HL-60 (cell line): ENCODE measurements around the gene GOLIM4.

ENCODE experiments used
- DNase-seq, 2 experiments: peaks; one replicate each; pipeline ENCODE4 v3.0.0-alpha.2; 2010 to 2020; ENCODE audit warnings: low read depth in 1 of 2, low spot score in 1 of 2
- H3K27ac ChIP-seq: fragments of 250-450 bp; sonication (Bioruptor Pico); replicated peaks from 2 replicates; pipeline ENCODE4 v1.5.1; 2020; ENCODE audit warnings: mild to moderate bottlenecking, moderate library complexity
- H3K27me3 ChIP-seq: fragments of 250-450 bp; sonication (Bioruptor Pico); 2 replicates; pipeline ENCODE4 v1.5.1; 2021; ENCODE audit warnings: mild to moderate bottlenecking, moderate library complexity; ENCODE audit not compliant: insufficient read depth, poor library complexity, severe bottlenecking
- H3K4me3 ChIP-seq: replicated peaks from 2 replicates; pipeline ENCODE4 v1.5.1; 2011; ENCODE audit warnings: mild to moderate bottlenecking, control low read depth, low read length; ENCODE audit not compliant: insufficient read depth
- GABPA ChIP-seq: IDR thresholded peaks from 2 replicates; pipeline ENCODE4 v1.6.1; 2012; ENCODE audit warnings: low read depth
- POLR2AphosphoS5 ChIP-seq: IDR thresholded peaks from 2 replicates; pipeline ENCODE4 v1.6.1; 2012; ENCODE audit warnings: low read depth
- SPI1 ChIP-seq: IDR thresholded peaks from 2 replicates; pipeline ENCODE4 v1.6.1; 2012; ENCODE audit warnings: low read depth, mild to moderate bottlenecking, borderline replicate concordance
- TF ChIP-seq, protein P1 (sequence below): IDR thresholded peaks from one replicate; pipeline ENCODE4 v1.5.1; 2011; ENCODE audit warnings: low read length, control low read depth, inconsistent platforms; ENCODE audit not compliant: insufficient read depth
- TF ChIP-seq, protein P2 (sequence below): IDR thresholded peaks from 2 replicates; pipeline ENCODE4 v1.6.1; 2012; ENCODE audit warnings: low read depth; ENCODE audit not compliant: insufficient replicate concordance

GOLIM4 gene

DNA sequence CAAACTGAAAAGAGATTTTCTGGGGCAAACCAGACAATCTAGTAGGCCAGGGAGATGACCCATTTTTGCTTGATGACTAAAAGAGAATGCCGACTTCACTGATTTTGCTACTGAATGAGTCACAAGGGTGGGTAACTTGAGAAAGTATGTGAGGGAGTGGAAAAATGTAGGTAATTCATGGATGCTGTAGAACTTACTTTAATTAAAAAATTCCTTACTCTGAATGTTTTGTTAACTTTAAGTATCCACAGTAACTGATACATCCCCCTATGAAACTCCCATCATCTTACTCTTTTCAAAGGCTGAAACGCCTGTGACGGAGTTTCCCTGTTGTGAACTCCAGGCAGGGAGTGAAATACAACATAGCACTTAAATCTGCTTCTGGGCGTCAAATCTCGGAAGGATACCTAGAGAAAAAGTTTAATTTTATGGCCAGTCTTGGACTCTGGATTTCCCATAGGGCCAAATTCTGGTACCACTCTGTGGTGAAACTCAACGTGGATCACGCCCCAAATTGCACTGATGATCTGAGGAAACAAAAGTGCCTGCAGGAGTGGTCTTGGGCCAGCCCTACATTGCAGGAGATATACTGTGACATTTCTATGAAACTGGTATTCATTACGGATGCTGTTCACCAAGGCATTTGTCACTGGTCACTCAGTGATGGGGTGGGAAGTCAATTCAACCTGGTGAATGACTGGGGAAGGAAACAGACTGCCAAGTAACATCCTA, 24.0 kb downstream of the GOLIM4 start:
- Histone ChIP-seq H3K27ac (no peak overlapping the region), H3K4me3 (no peak overlapping the region), H3K27me3 (no peaks in the 10 kb centered on the region)
- no peak for DNase-seq
- no peak for TF ChIP-seq SPI1
- no peak for TF ChIP-seq GABPA
- no peak for TF ChIP-seq POLR2AphosphoS5
- TF ChIP-seq, protein P1, sequence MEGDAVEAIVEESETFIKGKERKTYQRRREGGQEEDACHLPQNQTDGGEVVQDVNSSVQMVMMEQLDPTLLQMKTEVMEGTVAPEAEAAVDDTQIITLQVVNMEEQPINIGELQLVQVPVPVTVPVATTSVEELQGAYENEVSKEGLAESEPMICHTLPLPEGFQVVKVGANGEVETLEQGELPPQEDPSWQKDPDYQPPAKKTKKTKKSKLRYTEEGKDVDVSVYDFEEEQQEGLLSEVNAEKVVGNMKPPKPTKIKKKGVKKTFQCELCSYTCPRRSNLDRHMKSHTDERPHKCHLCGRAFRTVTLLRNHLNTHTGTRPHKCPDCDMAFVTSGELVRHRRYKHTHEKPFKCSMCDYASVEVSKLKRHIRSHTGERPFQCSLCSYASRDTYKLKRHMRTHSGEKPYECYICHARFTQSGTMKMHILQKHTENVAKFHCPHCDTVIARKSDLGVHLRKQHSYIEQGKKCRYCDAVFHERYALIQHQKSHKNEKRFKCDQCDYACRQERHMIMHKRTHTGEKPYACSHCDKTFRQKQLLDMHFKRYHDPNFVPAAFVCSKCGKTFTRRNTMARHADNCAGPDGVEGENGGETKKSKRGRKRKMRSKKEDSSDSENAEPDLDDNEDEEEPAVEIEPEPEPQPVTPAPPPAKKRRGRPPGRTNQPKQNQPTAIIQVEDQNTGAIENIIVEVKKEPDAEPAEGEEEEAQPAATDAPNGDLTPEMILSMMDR: no peak
- TF ChIP-seq, protein P2, sequence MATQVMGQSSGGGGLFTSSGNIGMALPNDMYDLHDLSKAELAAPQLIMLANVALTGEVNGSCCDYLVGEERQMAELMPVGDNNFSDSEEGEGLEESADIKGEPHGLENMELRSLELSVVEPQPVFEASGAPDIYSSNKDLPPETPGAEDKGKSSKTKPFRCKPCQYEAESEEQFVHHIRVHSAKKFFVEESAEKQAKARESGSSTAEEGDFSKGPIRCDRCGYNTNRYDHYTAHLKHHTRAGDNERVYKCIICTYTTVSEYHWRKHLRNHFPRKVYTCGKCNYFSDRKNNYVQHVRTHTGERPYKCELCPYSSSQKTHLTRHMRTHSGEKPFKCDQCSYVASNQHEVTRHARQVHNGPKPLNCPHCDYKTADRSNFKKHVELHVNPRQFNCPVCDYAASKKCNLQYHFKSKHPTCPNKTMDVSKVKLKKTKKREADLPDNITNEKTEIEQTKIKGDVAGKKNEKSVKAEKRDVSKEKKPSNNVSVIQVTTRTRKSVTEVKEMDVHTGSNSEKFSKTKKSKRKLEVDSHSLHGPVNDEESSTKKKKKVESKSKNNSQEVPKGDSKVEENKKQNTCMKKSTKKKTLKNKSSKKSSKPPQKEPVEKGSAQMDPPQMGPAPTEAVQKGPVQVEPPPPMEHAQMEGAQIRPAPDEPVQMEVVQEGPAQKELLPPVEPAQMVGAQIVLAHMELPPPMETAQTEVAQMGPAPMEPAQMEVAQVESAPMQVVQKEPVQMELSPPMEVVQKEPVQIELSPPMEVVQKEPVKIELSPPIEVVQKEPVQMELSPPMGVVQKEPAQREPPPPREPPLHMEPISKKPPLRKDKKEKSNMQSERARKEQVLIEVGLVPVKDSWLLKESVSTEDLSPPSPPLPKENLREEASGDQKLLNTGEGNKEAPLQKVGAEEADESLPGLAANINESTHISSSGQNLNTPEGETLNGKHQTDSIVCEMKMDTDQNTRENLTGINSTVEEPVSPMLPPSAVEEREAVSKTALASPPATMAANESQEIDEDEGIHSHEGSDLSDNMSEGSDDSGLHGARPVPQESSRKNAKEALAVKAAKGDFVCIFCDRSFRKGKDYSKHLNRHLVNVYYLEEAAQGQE: no peak

DNA sequence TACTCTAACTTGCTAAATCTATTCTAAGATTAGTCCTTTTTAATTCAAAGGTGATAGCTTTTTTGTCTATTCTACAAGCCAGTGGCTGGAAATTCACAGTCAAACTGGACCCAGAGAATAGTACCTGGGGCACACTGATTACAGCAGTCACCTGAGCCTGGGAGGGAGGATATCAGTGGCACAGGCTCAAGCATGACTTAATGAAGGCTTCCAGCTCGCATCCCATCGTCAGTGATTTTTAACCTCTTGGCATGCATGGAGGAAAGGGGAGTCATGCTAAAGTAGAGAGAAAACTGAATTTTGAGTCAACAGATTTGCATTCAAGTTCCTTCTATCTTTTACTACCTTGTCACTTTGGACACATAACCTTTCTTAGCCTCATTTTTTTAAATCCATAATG, 24.8 kb downstream of the GOLIM4 start:
- no peak for DNase-seq
- H3K4me3 ChIP-seq: no peak overlapping the region
- H3K27me3 ChIP-seq: no peaks in the 10 kb centered on the region
- no peak overlapping the region for H3K27ac ChIP-seq
- TF ChIP-seq, protein P2: no peak
- TF ChIP-seq POLR2AphosphoS5: no peak
- no peak for TF ChIP-seq GABPA
- no peak for TF ChIP-seq SPI1
- TF ChIP-seq, protein P1: no peak

DNA sequence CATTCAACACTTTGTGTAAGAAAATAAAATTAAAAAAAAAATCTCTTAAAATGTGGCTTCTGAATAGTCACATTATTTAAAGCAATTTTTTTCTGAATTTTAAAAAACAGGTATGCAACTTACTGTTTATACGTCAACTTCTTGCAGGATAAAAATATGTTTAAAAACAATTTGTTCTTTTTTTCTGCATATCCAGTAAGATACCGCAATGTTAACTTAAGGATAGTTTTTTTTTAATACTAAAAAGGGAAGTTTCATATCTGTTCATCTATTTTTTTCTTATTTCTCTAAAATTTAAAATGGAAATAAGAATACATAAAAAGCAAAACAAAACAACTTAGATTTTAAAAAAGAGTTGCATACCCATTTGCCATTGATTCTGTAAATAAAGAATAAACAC, 27.4 kb downstream of the GOLIM4 start:
- TF ChIP-seq, protein P2: no peak
- TF ChIP-seq GABPA (no peak), SPI1 (no peak), POLR2AphosphoS5 (no peak)
- TF ChIP-seq, protein P1: no peak

More for the DNA sequence above, 27.4 kb downstream of the GOLIM4 start:
- H3K27me3 ChIP-seq: no peaks in the 10 kb centered on the region
- DNase-seq: no peak
- H3K4me3 ChIP-seq: no peak overlapping the region
- no peak overlapping the region for H3K27ac ChIP-seq
